GM19240 (cell line): Measurements from ENCODE around the gene CD6.
"Not testable (repeated sequence)": the region's sequence is repeated elsewhere in the genome, so short reads cannot be mapped to it uniquely, and the experiment has no call there.

ENCODE experiments used
- DNase-seq: peaks from one replicate; pipeline ENCODE4 v3.0.0; 2011; ENCODE audit warnings: low spot score; ENCODE audit not compliant: insufficient read length

CD6 gene

DNA sequence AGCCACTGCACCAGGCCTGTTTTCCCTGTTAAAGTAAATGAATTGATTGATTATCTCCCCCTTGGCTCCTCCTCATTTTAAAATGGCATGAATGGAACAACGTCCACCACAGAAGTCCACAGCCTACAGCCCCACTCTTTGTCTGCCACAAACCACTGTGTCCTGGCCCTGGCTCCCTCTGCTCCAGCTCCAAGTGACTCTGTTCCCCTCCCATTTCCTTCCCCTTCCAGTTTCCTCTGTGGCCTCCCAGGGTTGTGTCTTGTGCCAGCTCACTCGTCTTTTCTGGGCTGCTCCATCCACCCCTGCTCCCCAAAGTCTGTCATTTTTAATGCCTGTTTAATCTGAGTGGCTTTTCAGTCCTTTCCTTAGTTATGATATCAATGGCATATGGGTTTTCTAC, 78.4 kb downstream of the CD6 start:
- DNase-seq, result no peak

DNA sequence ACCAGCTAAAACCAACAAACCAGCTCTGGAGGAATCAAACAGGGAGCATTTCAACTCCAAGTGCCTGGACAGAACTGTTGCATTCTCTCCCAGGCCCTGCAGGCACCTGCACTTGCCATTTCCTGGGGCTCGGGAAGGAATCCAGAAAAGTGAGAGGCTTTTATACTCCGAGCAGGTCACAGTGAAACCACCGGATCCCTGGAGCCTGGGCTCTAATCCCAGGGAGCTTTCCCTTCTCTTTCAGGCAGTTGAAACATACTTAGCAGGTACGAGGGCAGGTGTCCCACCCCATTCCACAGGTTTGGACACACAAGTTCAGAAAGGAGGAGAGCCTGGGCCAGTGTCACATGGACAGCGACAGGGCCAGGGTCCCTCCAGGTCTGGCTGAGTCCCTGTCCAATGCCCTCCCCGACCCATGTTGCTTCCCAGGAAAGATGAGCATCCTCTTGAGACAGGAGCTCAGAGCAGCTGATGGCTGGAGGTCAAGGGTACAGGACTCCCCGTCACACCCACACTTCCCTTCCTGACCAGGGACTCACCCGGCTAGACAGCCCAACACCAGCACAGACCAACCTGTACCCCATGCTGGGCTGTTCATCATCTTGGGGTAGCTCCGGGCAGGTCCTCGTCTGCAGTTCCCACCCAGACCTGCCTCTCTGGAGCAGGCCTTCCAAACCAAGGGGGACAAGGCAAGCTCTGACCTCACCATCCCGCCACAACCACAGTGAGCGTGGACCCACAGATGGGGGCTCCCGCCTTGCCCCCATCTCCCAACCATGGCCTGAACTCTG, 80.9 kb downstream of the CD6 start:
- no peak for DNase-seq

DNA sequence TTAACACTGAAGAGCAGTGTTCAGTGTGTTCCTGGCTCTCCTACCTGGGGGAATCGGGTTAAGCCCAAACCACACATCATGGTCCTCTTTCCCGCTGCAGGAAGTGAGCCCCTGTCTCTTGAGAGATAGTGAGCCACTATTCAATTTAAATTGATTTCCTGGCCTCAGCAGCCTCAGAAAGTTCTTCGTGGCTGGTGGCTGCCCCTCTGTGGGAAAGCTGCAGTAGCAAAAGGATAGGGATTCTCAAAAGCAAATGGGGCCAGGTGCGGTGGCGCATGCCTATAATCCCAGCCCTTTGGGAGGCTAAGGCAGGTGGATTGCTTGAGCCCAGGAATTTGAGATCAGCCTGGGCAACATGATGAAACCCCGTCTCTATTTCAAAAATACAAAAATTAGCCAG, 81.7 kb downstream of the CD6 start:
- no peak for DNase-seq

DNA sequence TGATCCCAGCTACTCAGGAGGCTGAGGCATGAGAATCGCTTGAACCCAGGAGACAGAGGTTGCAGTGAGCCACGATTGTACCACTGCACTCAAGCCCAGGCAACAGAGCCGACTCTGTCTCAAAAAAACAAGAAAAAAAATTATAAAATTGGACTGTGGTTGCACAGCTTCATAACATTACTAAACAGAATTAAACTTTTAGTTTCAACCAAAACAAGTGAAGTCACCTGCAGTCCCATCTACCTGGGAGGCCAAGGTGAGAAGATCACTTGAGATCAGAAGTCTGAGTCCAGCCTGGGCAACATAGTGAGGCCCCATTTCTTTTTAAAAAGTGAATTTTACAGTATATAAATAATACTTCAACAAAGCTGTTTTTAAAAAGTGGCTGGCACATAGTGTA, 83.0 kb downstream of the CD6 start:
- DNase-seq, result no peak

DNA sequence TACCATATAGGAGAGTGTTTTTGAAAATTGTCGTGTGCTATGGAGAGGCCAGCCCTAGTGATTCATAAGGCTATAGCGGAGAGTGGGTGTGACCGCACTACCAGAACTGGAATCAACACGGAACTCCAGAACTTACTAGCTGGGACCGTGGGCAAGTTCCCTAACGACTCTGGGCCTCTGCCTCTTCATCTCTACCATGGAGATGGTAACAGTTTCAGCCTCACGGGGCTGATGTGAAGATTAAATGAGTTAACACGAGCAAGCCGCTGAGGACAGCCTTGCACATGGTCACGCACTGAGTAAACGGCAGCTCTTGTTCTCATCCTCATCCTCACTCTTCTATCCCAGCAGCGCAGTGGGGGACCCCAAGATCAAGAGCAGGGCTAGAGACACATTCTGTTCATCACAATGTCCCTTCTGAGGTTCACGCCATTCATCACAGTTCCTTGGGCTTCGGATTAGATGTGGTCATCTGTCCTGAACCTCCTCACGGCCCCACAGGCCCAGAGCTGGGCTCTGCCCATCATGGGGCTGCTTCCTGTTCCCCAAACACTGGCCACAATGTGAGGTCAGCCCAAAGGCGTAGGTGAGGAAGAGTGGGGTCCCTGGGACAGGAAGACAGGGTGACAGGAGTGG, 83.6 kb downstream of the CD6 start:
- DNase-seq, result no peak

DNA sequence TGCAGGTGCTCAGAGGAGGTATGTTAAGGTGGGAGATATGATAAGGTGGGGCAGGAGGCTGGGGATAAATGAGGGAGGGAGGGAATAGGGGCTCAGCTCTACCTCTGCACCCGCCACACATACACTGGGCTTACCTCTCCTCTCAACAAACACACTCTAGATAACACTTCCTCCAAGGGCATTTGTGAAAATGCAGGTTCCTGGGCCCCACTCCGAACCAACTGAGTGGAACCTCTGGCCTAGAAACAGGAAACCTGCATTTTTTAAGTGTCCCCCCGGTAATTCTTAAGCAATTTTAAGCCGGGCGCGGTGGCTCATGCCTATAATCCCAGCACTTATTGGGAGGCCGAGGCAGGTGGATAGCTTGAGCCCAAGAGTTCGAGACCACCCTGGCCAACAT, 84.3 kb downstream of the CD6 start:
- no peak for DNase-seq

DNA sequence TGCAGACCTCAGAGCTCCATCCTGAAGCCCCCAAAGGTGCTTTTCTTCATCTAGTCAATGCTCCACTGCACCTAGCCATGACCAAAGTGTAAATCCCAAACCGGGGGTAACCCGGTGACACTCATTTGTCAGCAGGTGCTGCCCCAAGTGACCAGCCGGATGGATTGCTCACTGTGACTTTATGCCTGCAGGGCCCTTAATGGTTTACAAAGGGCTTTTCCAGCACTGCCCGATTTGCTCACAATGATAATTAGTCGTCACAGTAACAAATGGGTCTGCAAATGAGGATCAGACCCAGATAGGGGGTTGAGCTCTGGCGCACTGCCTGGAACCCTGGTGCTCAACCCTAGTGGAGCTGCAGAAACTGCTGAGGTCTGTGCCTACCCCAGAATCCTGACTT, 85.1 kb downstream of the CD6 start:
- DNase-seq, result no peak

DNA sequence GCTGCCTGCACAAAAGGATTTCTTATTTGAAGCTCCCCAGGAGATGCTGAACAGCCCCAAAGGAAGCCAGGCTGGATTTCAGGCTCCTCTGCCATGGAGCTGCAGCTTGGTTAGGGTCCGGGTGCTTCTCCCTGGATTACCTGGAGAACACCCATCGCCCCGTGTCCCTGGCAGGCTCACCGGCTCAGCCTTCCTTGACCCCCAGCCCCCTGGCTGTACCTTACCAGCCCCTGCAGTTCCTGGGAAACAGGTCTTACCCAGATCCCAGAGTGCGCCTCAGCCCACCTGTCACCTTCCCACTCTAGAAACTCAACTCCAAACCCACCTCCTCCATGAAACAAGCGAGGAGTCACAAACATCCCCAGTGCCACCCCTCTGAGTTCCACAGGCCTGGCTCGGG, 85.5 kb downstream of the CD6 start:
- no peak for DNase-seq

DNA sequence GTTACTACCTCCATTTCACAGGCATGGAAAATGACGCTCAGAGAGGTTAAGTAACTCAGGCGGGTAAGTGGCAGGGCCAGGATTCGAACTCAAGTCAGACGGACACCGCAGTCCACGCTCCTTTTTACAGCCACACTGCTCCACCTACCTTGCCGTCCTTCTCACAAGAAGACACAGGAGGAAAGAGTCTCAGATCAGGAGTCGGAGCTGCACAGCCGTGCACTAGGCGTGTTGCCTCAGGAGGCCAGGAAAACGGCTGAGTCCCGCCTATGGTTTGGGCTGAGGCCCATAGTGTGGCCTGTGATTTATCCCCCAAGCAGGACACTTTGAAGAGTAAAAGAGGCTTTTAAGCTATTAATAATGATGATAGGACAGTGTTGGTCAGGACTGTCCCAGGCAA, 86.1 kb downstream of the CD6 start:
- DNase-seq, result no peak

DNA sequence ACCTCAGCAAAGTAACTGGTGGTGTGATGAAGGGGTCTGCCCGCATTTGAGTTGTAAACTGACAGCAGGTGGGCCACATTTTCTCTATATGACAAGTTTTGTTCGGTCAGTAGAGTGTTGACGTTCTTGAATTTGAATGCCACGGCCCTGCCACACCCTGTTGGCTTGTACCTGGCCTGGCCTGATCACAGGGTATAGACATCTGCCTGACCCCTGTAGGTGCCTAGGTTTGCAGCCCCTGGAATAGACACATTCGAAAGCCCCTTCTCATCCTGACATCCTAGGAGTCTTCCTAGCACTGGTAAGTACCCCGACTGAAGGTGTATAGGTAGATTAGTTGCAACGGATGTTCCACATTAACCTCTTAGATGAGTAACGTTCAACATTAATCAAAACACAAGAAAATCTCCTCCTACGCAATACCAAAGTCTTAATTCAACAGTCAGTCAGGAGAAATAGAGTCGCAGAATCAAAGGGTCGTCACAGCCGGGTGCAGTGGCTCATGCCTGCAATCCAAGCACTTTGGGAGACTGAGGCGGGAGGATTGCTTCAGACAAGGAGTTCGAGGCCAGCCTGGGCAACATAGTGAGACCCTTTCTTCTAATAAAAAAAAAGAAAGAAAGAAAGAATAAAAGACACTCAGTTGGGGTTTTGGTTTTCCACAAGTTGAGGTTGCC, 87.2 kb downstream of the CD6 start:
- DNase-seq, result no peak

DNA sequence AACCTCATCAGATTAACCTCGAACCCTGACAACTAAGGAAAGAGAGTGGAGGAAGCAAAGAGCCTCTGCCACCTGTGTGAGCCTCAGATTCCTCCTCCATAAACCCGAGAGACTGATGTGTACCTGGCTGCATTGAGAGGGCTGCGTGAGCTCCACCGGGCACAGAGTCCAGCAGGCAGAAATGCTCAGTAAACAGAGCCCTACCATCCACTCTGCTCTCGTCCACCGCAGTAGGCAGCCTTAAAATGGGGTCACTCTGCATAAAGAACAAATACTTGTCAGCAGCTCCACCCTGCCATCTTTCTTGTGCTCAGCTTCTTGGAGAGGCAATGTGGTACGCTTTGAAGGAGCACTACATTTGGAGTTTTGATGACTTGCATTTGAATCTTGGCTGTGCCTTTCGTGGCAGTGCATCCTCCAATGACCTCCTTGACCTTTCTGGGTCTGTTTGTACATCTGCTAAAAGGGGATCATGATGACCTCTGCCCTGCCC, 87.8 kb downstream of the CD6 start:
- no peak for DNase-seq

DNA sequence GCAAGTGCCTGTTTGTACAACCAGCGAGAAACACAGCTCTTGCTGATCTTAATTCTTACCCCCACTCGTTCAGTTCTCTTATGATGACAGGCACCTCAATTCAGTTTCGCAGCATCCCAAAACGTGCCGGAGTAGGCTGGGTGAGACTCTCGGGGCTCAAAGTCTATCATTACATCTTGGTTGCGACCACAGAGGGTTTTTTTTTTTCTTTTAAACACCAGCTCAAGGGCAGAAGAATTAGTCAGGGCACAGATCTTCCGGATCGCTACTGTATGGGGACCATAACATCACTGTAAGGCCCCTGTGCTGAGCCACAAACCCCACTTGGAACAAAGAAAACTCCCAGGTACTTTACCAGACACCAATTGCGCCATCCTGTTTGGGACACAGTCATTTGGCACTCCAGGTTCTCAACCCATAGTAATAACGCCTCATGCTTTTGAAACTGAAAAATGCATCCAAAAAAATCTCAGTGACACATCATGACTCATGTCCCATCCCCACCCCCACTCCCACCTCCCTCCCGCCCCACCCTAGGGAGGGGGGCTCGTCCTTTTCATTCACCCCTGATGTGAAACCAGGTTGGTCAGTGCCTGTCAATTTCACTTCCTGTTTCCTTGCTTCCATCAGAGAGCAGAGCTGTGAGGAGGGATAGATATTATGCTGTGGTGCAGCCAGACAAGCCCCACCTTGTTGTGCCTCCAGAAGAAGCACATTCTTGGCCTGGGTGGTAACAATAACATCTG, 89.8 kb downstream of the CD6 start:
- DNase-seq, result peak; percentile 70

DNA sequence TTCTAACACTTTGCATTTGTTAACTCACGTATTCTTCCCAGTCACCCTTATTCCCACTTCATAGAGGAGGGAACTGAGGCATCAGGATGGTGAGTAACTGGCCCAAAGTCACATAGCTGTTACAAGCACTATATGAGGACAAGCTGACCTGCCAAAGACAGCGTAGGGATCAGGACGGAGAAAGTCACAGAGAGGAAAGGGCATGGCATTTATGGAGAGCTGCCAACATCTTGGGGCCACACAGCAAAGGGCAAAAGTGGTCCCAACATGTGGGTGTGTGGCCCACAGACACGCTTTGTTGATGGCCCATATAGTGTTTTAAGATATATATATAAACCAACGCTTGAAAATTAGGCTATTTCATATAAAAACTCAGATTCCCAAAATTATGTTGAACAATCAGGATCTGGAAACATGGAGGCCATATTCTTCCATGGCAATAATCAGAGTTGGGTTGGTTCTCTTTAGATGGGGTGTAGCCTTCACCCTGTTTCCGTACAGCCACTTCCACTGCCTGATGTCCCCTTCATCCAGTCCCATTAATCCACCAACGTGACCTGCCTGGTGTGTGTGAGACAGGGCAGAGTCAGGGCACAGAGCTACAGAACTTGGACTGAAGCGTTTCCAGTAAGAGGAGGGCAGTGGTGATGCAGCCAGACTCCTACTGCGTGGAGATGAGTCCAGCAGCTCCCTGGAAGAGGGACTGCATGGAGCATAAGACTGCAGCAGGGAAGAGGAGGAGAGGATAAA, 90.9 kb downstream of the CD6 start:
- DNase-seq, result no peak

DNA sequence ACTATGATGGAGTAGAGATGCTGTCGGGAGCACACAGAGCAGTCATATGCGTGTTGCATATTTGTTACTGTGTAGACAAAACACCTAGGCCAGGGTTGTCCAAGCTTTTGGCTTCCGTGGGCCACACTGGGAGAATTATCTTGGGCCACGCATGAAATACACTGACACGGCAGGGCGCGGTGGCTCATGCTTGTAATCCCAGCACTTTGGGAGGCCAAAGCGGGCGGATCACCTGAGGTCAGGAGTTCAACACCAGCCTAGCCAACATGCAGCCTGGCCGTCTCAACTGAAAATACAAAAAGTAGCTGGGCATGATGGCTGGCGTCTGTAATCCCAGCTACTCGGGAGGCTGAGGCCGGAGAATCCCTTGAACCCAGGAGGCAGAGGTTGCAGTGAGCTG, 93.8 kb downstream of the CD6 start:
- DNase-seq, result not testable (repeated sequence)

DNA sequence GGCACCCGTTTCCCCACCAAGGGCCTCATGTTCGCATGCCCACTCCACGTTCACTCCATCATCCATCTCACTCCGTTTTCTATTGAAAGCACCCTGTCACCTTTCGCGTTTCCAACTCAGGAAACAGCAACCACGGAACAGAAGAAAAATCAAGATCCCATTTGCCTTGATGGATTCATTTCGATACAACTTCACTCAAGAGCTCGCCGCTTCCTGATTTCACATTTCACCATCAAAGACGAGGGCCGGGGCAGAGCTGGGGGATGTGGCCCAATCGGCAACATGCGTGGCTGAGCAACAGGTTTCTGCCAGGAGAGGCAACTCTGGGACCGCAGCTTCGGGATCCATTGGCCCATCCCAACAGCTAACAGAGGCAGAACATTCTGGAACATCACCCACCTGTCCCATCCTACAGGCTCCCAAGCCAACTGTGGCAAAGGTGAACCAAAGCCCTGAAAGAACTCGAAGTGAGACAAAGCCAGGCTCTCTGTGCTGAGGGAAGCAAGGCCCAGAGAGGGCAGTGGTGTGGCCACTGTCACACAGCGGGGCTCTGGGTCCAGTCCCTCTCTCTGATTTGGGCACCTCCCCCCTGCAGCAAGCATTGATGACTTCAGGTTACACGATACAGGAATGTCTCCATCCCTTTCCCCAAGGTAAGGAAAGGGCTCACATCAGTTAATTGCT, 94.6 kb downstream of the CD6 start:
- DNase-seq, result no peak

DNA sequence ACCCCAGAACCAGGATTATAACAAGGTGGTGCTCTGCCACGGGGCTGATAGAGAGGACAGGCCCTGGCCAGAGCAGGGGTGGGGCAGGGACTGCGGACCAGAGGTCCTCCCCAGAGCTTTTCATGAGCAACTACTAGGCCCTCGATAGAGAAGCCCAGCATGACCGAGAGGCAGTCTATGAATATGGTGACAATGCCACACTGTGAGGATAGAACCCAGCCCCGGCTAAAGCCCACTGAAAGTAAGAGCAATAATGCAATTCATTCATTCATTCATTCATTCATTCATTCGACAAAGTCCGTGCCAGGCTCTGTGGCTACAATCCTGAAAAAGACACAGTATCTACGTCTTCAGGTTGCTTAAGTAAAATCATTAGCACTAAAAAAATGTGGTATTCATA, 95.2 kb downstream of the CD6 start:
- no peak for DNase-seq

DNA sequence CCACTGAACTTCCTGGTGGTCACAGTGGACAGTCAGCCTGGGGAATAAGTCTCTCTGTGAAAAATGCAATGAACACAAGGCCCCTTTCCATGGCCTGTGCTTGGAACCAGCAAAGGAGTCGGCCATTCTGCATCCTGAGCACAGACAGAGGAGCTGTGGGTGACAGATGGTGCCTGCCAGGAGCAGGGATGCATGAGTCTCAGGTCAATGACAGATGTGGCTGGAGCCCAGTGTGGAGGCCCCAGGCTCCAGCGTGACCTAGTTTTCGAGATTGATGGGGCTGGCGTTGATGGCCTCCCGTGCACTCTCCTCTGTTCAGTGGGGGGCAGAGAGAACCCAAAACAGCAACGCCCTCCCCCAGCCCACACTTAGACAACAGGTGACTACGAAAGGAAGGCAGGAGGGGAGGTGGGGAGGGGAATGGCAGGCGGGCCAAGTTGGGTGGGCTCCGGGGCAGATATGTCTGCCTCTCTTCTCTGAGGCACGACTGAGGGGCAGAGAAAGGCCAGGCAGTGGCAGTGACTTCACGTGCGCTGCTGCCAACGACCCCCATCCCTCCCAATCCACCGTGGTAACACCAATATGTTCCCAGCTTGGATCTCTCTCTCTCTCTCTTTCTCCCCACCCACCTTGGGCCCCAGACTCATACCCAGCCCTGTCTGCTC, 96.4 kb downstream of the CD6 start:
- DNase-seq, result no peak

DNA sequence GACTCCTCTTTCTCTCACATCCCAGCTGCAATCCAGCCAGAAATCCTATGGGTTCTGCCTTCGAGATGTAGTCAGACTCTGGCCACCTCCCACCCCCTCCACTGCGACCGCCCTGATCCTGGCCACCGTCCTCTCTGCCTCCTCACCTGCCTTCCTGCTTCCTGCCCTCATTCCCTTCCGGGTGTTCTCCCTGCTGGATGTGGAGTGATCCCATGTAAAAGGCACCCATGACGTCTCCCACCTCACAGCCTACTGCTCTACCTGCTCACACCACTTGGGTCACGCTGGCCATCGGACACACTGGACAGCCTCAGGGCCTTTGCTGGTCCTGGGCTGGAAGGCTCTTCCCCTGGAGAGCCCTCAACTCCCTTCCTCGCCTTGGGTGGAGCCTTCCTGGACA, 97.1 kb downstream of the CD6 start:
- DNase-seq, result no peak

DNA sequence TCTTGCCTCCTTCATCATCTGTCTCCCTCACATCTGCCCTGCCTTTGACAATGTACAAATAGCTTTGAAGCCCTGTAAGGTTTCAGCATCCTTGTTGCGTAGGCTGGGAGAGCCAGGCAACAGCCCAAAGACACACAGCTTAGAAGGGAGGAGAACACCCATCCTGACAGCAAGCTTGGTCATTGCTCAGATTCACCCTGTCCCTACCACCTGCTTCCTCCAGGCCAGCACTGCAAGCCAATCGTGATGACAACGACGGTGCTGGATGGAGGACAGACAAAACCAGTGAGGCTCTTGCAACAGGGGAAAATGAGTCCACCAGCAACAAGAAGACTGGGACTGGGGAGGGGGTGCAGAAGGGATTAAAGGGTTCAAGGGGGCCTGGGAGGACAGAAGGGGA, 97.9 kb downstream of the CD6 start:
- DNase-seq, result no peak
